ENCODE results near the gene CDH4. TPM values are rescaled to one million over a fixed set of nuclear protein-coding genes. Genes with fewer than 3 reads are reported as not detected.

CDH4 gene
- total RNA-seq, 2 donors from 2014 or later = 0.07 to 0.94 TPM

DNA sequence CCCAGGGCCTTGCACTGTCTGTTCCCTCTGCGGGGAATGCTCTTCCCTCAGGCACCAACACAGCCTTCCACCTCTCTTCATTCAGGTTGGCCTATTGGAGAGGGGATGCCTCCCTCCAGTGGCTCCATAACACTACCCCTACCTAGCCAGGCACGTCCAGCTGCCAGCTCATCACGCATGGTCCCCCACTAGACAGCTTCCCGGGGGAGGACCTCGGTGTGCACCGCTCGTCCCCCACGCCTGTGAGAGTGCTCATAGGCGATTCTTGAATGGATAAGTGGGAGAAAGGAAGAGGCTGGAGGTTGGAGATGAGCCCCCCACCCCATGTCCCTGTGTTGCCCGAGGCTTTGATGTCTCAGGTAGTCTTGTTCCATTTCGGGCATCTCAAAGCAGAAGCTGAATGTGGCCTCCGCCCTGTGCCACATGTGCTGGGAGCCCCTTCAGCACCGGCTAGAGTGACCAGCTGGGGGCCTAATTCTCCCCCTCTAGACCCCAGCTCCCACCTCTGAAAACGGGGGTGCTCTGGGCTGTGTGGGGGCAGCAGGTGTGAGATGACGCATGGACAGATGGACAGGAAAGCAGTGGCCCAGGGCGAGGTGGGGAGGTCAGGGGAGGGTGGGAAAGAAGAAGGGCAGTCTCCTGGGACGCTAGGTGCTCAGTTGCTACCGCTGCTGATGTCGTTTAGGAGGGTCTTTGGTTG is 480.6 kb downstream of the CDH4 start:
- DNase-seq (ENCODE audit: low spot score) = no peak
- Histone ChIP-seq H3K27ac (no peak overlapping the region), H3K9me3 (no peaks in the 10 kb centered on the region), H3K36me3 (no peaks in the 10 kb centered on the region), H3K4me1 (no peaks in the 10 kb centered on the region), H3K27me3 (no peaks in the 10 kb centered on the region), H3K4me3 (no peak overlapping the region)
- TF ChIP-seq, protein P1, sequence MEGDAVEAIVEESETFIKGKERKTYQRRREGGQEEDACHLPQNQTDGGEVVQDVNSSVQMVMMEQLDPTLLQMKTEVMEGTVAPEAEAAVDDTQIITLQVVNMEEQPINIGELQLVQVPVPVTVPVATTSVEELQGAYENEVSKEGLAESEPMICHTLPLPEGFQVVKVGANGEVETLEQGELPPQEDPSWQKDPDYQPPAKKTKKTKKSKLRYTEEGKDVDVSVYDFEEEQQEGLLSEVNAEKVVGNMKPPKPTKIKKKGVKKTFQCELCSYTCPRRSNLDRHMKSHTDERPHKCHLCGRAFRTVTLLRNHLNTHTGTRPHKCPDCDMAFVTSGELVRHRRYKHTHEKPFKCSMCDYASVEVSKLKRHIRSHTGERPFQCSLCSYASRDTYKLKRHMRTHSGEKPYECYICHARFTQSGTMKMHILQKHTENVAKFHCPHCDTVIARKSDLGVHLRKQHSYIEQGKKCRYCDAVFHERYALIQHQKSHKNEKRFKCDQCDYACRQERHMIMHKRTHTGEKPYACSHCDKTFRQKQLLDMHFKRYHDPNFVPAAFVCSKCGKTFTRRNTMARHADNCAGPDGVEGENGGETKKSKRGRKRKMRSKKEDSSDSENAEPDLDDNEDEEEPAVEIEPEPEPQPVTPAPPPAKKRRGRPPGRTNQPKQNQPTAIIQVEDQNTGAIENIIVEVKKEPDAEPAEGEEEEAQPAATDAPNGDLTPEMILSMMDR (IDR thresholded peaks at IDR 0.05) = no peak

DNA sequence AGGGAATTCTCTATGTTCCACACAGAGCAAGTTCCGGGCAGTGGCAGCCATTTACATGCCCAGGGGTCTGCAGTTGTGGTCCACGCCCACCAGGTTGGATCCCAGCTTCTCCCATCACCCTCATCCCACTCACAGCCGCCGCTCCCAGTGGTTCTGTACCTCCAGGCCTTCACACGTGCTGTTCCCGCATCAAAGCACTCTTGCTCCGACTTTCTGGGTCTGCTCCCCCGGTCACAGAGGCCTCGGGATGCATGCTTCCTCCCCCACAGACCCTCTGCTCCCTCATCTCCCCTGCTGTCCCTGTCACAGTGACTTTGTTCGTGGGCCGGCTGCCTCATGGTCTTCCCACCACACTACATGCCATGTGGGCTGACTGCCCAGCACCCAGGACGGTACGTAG is 481.2 kb downstream of the CDH4 start:
- H3K4me3 ChIP-seq = no peak overlapping the region
- no peaks in the 10 kb centered on the region for H3K4me1 ChIP-seq
- H3K36me3 ChIP-seq = no peaks in the 10 kb centered on the region
- no peaks in the 10 kb centered on the region for H3K27me3 ChIP-seq
- no peak for DNase-seq (ENCODE audit: low spot score)
- TF ChIP-seq, protein P1 (IDR thresholded peaks at IDR 0.05) = no peak
- no peak overlapping the region for H3K27ac ChIP-seq
- H3K9me3 ChIP-seq = no peaks in the 10 kb centered on the region

DNA sequence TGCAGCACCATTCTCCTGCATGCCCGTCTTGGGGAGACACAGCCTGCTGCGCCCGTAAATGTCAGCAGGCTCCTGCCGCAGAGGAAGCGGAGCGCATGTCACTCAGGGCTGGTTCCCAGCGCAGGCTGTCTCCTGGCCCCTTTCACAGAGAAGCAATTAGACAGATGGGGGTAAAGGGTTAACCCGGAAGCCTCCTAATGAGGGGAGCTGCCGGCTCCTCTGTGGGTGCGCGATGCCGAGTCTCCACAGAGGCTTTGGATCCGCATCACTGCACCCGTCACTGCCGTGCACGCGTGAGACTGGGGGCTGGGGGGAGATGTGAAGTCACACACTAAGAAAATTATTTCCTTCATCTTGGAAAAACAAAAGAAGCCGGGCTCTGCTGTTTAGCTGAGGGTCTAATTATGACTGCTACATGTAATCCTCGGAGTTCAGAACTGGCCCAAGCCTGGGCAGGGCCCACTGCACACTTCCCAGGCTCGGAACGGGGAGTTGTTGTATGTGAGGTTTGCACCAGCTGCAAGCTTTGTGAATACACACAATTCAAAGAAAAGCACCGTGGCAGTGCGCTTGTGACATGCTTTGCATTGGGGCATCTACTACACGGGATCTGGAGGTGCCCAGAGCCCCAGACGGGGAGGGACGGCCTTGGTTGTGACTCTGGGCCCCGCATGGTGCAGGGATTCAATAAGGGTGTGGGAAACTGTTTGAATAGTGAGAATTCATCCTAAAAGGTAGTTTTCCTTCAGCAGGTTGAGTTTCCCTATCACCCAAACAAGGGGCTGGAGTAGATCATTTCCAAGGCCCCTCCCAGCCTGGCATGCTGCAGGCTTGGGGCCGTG is 482.1 kb downstream of the CDH4 start:
- no peak overlapping the region for H3K4me3 ChIP-seq
- DNase-seq (ENCODE audit: low spot score) = no peak
- no peaks in the 10 kb centered on the region for H3K27me3 ChIP-seq
- TF ChIP-seq, protein P1 (IDR thresholded peaks at IDR 0.05) = no peak
- H3K27ac ChIP-seq = no peak overlapping the region
- H3K9me3 ChIP-seq = no peaks in the 10 kb centered on the region
- H3K36me3 ChIP-seq = no peaks in the 10 kb centered on the region
- H3K4me1 ChIP-seq = no peaks in the 10 kb centered on the region

- no peaks in the 10 kb centered on the region for H3K36me3 ChIP-seq
- no peak overlapping the region for H3K4me3 ChIP-seq
- no peaks in the 10 kb centered on the region for H3K27me3 ChIP-seq
- TF ChIP-seq, protein P1 (IDR thresholded peaks at IDR 0.05) = no peak
- no peaks in the 10 kb centered on the region for H3K9me3 ChIP-seq
- no peak overlapping the region for H3K27ac ChIP-seq
- no peaks in the 10 kb centered on the region for H3K4me1 ChIP-seq
- DNase-seq (ENCODE audit: low spot score) = no peak
Observed at GRCh38 chr20:61734733-61735502, 482.9 kb downstream of the CDH4 start.

- TF ChIP-seq, protein P1 (IDR thresholded peaks at IDR 0.05) = no peak
- no peaks in the 10 kb centered on the region for H3K4me1 ChIP-seq
- no peaks in the 10 kb centered on the region for H3K9me3 ChIP-seq
- no peak overlapping the region for H3K4me3 ChIP-seq
- H3K27me3 ChIP-seq = no peaks in the 10 kb centered on the region
- H3K27ac ChIP-seq = no peak overlapping the region
- no peak for DNase-seq (ENCODE audit: low spot score)
- H3K36me3 ChIP-seq = no peaks in the 10 kb centered on the region
Observed at GRCh38 chr20:61735503-61735785, 483.4 kb downstream of the CDH4 start.
